ENCODE data around the gene C2CD4C.
A peak's percentile ranks its signal among the peaks of the same experiment; 100 is the strongest.

C2CD4C gene

DNA sequence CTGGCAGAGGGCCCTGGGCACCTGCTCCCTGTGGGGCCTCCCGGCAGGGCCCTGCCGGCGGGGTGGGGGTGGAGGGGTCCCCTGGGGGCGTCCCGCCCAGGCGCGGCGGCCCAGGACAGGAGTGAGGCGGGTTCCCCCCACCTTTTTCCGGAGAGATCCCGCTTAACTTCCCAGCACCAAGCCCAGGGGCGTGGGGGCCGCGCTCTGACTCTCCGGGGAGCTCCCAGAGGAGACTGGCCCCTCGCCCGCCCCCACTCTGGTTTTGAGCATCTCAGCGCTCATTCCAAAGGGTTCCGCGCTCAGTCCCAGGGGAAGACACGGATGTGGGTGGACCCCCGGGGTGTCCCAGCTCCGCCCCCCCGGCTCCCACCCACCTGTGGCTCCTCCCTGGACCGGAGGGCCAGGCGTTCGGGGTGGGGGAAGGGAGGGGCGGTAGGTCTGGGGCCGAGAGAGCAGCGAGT is 476 bp downstream of the C2CD4C start:
- Histone ChIP-seq H3K4me3 (ENCODE audit: low read depth, low read length) (peak overlapping the region; percentile 73), H3K36me3 (no peaks in the 10 kb centered on the region; the same call in 1 of the 2 replicates), H3K27me3 (ENCODE audit: insufficient read depth, low read depth, severe bottlenecking) (no peaks in the 10 kb centered on the region), H3K9me3 (ENCODE audit: severe bottlenecking) (peaks cover 3% of the 10 kb centered on the region), H3K27ac (peak overlapping the region; percentile 61)
- peak; percentile 66 for DNase-seq
- TF ChIP-seq, protein P1, sequence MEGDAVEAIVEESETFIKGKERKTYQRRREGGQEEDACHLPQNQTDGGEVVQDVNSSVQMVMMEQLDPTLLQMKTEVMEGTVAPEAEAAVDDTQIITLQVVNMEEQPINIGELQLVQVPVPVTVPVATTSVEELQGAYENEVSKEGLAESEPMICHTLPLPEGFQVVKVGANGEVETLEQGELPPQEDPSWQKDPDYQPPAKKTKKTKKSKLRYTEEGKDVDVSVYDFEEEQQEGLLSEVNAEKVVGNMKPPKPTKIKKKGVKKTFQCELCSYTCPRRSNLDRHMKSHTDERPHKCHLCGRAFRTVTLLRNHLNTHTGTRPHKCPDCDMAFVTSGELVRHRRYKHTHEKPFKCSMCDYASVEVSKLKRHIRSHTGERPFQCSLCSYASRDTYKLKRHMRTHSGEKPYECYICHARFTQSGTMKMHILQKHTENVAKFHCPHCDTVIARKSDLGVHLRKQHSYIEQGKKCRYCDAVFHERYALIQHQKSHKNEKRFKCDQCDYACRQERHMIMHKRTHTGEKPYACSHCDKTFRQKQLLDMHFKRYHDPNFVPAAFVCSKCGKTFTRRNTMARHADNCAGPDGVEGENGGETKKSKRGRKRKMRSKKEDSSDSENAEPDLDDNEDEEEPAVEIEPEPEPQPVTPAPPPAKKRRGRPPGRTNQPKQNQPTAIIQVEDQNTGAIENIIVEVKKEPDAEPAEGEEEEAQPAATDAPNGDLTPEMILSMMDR (IDR thresholded peaks at IDR 0.05; ENCODE audit: low read depth, low read length): no peak

DNA sequence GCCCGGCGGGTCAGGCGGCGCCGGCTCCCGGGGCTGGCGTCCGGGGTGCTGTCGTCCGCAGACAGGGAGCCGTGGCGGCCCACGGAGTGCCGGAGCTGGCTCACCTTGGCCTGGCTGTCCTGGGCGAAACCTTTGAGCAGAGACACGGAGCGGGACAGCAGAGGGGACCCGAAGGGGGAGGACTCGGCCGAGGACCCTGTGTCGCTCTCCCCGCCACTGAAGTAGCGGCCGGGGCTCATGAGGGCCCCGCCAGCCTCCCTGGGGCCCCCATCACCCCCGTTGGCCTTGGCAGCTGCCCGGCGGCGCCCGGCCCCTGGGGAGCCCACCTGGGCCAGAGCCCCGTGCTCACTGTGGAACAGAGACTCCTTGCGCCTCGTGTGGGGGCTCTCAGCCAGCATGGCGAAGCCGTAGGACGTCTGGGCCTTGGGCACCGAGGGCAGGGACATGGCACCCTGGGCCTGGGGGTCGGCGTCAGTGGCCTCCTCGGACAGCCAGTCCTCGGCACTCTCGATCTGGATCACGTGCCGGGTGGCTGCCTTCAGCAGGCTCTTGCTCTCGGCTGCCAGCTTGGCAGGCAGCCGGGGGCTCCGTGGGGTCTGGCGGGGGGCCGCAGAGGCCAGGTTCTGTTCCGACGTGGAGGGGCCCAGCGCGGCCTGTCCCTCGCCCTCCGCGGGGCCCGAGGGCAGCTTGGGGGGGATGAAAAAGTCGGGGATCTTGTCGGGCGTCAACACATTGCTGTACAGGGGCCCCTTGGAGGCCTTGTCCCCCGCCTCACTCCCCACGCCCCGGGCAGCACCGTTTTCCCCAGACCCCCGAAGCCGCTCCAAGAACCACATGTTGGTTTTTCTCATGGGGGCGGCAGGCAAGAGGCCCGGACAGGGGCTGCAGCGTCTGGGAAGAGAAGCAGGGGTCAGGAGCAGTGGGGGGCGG is 1.2 kb downstream of the C2CD4C start:
- Histone ChIP-seq H3K36me3 (no peaks in the 10 kb centered on the region; the same call in 1 of the 2 replicates), H3K27me3 (ENCODE audit: insufficient read depth, low read depth, severe bottlenecking) (no peaks in the 10 kb centered on the region), H3K27ac (peak overlapping the region; percentile 61; the same call in 1 of the 2 replicates), H3K4me3 (ENCODE audit: low read depth, low read length) (peak overlapping the region; percentile 73), H3K9me3 (ENCODE audit: severe bottlenecking) (peaks cover 5% of the 10 kb centered on the region)
- TF ChIP-seq, protein P1 (IDR thresholded peaks at IDR 0.05; ENCODE audit: low read depth, low read length): no peak
- DNase-seq: peak; percentile 10

DNA sequence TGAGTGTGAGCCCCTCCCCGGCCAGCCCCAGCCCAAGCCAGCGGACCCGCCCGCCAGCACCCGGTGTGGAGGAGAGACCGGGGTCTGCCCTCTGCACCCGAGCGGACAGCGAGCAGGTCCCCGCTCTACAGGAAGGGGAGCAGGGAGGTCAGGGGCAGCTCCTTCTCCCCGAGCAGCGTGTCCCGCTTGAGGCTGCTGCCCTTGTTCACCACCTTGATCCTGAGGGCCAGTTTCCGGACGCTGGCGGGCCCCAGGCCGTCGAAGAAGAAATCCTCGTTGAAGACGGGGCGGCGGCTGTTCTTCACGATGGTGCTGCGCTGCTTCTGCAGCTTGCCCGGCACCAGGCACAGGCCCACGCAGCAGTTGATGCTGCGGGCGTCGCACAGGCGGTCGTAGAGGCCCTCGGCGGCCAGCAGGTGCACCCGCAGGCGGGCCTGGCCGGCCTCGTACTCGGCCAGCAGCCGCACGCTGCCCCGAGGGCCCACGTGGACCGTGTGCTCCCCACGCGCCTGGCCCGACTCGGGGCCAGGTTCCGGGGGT is 1.9 kb downstream of the C2CD4C start:
- peak; percentile 6 for DNase-seq
- Histone ChIP-seq H3K36me3 (no peaks in the 10 kb centered on the region; the same call in 1 of the 2 replicates), H3K9me3 (ENCODE audit: severe bottlenecking) (peaks cover 5% of the 10 kb centered on the region), H3K27me3 (ENCODE audit: insufficient read depth, low read depth, severe bottlenecking) (no peaks in the 10 kb centered on the region), H3K27ac (no peak overlapping the region), H3K4me3 (ENCODE audit: low read depth, low read length) (no peak overlapping the region)
- TF ChIP-seq, protein P1 (IDR thresholded peaks at IDR 0.05; ENCODE audit: low read depth, low read length): no peak

DNA sequence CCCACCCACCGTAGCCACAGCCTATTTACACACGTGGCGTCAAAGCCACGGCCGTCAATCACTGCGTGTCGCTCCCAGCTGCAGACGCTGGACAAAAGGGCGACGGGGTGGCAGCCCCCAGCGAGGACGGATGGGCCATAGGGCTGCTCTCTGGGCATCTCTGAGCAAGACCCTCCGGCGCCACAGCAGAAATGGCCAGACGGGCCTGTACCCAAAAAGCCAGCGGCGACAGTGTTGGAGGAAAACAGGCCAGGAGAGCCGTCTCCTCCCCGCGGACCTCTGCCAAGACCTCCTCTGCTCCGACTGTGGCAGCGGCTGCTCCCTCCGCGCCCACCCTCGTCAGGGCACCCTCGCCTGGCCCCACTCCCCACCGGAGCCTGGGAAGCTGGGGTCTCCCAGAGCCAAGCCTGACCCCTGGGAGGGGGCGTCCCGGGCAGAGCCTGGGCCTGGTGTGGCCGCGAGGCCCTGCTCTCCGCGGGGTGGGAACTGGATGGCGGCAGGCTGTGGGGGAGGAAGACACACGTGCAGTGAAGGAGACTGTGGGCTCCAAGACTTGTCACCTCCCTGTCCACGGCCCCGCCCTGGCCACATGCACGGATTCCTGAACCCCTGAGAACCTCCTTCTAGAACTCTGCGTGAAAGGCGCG is 2.7 kb downstream of the C2CD4C start:
- H3K27ac ChIP-seq: no peak overlapping the region
- no peaks in the 10 kb centered on the region for H3K27me3 ChIP-seq (ENCODE audit: insufficient read depth, low read depth, severe bottlenecking)
- TF ChIP-seq, protein P1 (IDR thresholded peaks at IDR 0.05; ENCODE audit: low read depth, low read length): no peak
- H3K36me3 ChIP-seq: no peaks in the 10 kb centered on the region; the same call in 1 of the 2 replicates
- peaks cover 2% of the 10 kb centered on the region for H3K9me3 ChIP-seq (ENCODE audit: severe bottlenecking)
- H3K4me3 ChIP-seq (ENCODE audit: low read depth, low read length): no peak overlapping the region
- no peak for DNase-seq

DNA sequence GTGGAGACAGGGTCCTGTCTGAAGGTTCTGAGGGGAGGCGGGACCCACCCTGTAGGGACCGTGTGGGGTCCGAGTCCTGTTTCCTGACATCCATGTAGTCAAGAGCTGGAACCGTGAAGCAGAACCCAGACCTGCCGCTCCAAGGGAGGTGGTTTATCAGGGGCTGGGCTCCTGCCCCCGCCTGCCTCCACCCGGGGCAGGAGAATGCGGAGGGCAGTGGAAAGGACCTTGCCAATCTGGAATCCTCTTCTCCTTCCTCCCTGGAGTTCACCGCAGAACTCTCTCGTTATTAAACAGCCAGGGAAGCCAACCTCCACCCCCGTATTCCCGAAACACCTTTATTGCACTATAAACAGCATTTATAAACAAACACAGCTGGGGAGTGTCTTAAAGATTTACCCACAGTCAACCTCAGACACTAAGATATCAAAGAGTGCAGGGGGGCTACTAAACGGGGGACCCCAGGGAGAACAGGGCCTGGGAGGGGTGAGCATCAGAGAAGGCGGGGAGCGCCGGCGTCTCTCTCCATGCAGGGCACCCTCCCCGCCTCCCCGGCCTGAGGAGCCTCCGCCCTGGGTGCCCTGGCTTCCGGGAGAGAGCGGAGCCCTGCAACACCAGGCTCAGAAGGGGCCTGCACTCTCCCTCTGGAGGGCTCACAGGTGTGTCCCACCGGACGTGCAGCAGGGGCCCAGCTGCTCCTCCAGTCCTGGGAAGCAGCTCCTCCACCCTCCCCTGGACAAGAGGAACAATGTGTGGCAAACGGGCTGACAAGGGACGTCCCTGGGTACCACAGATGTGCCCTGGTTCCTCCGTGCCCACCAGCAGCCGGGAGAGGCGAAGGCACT is 3.6 kb downstream of the C2CD4C start:
- TF ChIP-seq, protein P1 (IDR thresholded peaks at IDR 0.05; ENCODE audit: low read depth, low read length): no peak
- DNase-seq: peak; percentile 5
- H3K4me3 ChIP-seq (ENCODE audit: low read depth, low read length): no peak overlapping the region
- peaks cover 2% of the 10 kb centered on the region for H3K9me3 ChIP-seq (ENCODE audit: severe bottlenecking)
- no peaks in the 10 kb centered on the region; the same call in 1 of the 2 replicates for H3K36me3 ChIP-seq
- no peak overlapping the region for H3K27ac ChIP-seq
- H3K27me3 ChIP-seq (ENCODE audit: insufficient read depth, low read depth, severe bottlenecking): no peaks in the 10 kb centered on the region
